ENCODE data around the gene NOXA1. TPM values are rescaled to one million over a fixed set of nuclear protein-coding genes. Genes with fewer than 3 reads are reported as not detected.

NOXA1 gene
- 0.36 and 0.46 TPM in 2 replicates for total RNA-seq

DNA sequence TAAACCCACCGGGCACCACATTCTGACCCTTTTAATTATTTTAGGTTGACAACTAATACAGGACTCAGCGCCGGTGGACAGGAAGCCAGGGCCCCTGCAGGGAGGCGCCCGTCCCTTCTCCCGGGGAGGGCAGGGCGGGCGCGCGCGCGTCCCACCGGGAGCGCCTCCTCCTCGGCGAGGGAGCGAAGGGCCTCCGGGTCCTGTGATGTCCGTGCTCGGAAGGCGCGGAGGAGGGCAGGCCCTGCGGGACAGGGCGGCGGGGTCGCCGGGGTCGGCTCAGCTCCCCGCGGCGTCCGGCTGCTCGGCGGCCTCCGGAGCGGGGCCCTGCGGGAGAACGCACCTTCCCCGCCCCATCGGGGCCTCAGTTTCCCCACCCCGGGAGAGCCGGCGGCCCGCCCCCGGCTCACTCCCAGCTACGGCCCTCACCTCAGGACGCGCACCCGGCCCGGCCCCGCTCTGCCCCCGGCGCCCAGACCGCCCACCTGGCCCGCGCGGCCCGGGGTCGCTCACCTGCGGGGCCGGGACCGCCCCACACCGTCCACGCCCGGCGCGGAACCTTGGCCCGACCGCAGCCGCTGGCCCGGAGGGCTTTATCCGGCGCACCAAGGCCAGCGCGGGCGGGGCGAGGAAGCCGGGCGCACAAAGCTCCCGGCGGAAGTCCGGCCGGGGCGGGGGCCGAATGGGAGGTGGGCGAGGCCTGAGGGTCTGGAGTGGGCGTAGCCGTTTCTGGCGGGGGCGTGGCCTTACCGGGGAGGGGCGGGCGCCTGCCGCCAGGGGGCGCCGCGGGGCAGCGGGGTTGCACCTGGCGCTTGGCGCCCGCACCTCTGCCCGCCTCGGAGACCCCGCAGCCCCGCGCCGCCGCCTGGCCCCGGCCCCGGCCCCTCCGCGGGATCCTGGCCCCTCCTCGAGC, at the start of gene NOXA1, which contains the start of gene EXD3:
Gene NOXA1 (plus strand): TSS at position 790 of the 910 bp plus-strand sequence. CDS start 137 bp downstream, outside the sequence.
Gene EXD3 (minus strand): TSS at position 559 of the 910 bp plus-strand sequence. CDS start 27,805 bp downstream, outside the sequence.

GRCh38 chr9:137441289-137441934, 18.2 kb downstream of the NOXA1 start, which contains the start of gene ENTPD8:
ENTPD8 (minus strand) TSS chr9:137441357; CDS start chr9:137438285, 3,072 bp downstream.

GRCh38 chr9:137459152-137459600, 36.0 kb downstream of the NOXA1 start, which contains the start of gene NSMF:
NSMF (minus strand) TSS chr9:137459334; CDS start chr9:137459102, 232 bp downstream.

Other genes with a start within 250 kb of the NOXA1 start
- gene ANAPC2, start 234.8 kb upstream of the NOXA1 start, total RNA-seq, result 24.6 and 33.7 TPM in 2 replicates
- gene SSNA1, start 234.7 kb upstream of the NOXA1 start, total RNA-seq, result 42.6 and 53.3 TPM in 2 replicates
- gene TPRN, start 222.7 kb upstream of the NOXA1 start, total RNA-seq, result 6.1 and 9.5 TPM in 2 replicates
- 36.8 and 39.2 TPM in 2 replicates for gene TMEM203, start 217.7 kb upstream of the NOXA1 start, total RNA-seq
- 4.5 and 6.3 TPM in 2 replicates for gene NDOR1, start 217.7 kb upstream of the NOXA1 start, total RNA-seq
- gene RNF208, start 201.2 kb upstream of the NOXA1 start, total RNA-seq, result 1.2 and 2.8 TPM in 2 replicates
- 0.33 and 0.66 TPM in 2 replicates for gene CYSRT1, start 198.2 kb upstream of the NOXA1 start, total RNA-seq
- 0.07 TPM in 1 of 2 replicates, not detected in the other for gene RNF224, start 195.9 kb upstream of the NOXA1 start, total RNA-seq
- gene SLC34A3, start 192.5 kb upstream of the NOXA1 start, total RNA-seq, result not detected in 2 replicates
- 145 and 163 TPM in 2 replicates for gene TUBB4B, start 182.1 kb upstream of the NOXA1 start, total RNA-seq
- not detected in 2 replicates for gene STPG3, start 172.1 kb upstream of the NOXA1 start, total RNA-seq
- 59.5 and 64.4 TPM in 2 replicates for gene NELFB, start 168.1 kb upstream of the NOXA1 start, total RNA-seq
- 19.7 and 47.4 TPM in 2 replicates for gene TOR4A, start 145.7 kb upstream of the NOXA1 start, total RNA-seq
- 0.13 and 0.20 TPM in 2 replicates for gene NRARP, start 121.1 kb upstream of the NOXA1 start, total RNA-seq
- gene EXD3, start 231 bp upstream of the NOXA1 start, total RNA-seq, result 11.5 and 14.7 TPM in 2 replicates
- not detected in 2 replicates for gene ENTPD8, start 18.0 kb downstream of the NOXA1 start, total RNA-seq
- gene NSMF, start 35.9 kb downstream of the NOXA1 start, total RNA-seq, result 20.3 and 36.7 TPM in 2 replicates
- gene PNPLA7, start 127.0 kb downstream of the NOXA1 start, total RNA-seq, result 1.1 and 2.0 TPM in 2 replicates
- 21.7 and 30.8 TPM in 2 replicates for gene MRPL41, start 128.5 kb downstream of the NOXA1 start, total RNA-seq
- gene DPH7, start 155.5 kb downstream of the NOXA1 start, total RNA-seq, result 16.0 and 25.2 TPM in 2 replicates
- 13.4 and 21.1 TPM in 2 replicates for gene ZMYND19, start 167.1 kb downstream of the NOXA1 start, total RNA-seq
- gene ARRDC1, start 182.3 kb downstream of the NOXA1 start, total RNA-seq, result 13.4 and 20.2 TPM in 2 replicates
- 48.9 and 60.2 TPM in 2 replicates for gene EHMT1, start 195.6 kb downstream of the NOXA1 start, total RNA-seq